ENCODE measurements around the gene CD70.
"Not testable (repeated sequence)": the region's sequence is repeated elsewhere in the genome, so short reads cannot be mapped to it uniquely, and the experiment has no call there.

CD70 gene

GRCh38 chr19:6568816-6569215, 22.1 kb downstream of the CD70 start:
- TF ChIP-seq CTCF (IDR thresholded peaks at IDR 0.05) = no peak
- no peaks in the 10 kb centered on the region for H3K36me3 ChIP-seq

GRCh38 chr19:6568010-6568526, 22.9 kb downstream of the CD70 start:
- intact Hi-C loops (cut with DNase I; ENCODE audit: low total_unique reads) = no loop called here
- Histone ChIP-seq H3K27me3 (peaks cover 0 to 13% of the 10 kb centered on the region in 2 donors), H3K9me3 (peaks cover 0 to 15% (median 0%) of the 10 kb centered on the region in 3 donors), H3K36me3 (no peaks in the 10 kb centered on the region), H3K27ac (no peak overlapping the region), H3K4me3 (no peak overlapping the region), H3K4me1 (no peaks in the 10 kb centered on the region)
- TF ChIP-seq CTCF (IDR thresholded peaks at IDR 0.05) = no peak
- no peak for DNase-seq

More at GRCh38 chr19:6568816-6569215, 22.1 kb downstream of the CD70 start:
- no peak for DNase-seq
- Histone ChIP-seq H3K9me3 (peaks cover 0 to 15% (median 0%) of the 10 kb centered on the region in 3 donors), H3K27ac (no peak overlapping the region), H3K4me1 (no peaks in the 10 kb centered on the region), H3K27me3 (peaks cover 0 to 13% of the 10 kb centered on the region in 2 donors), H3K4me3 (no peak overlapping the region)
- intact Hi-C loops (cut with DNase I; ENCODE audit: low total_unique reads) = no loop called here

GRCh38 chr19:6566727-6567126, 24.2 kb downstream of the CD70 start:
- H3K27me3 ChIP-seq; H3K4me3 ChIP-seq; H3K27ac ChIP-seq; DNase-seq; H3K4me1 ChIP-seq; intact Hi-C loops (cut with DNase I; ENCODE audit: low total_unique reads); H3K36me3 ChIP-seq: not testable (repeated sequence)
- H3K9me3 ChIP-seq = peaks cover 0 to 14% (median 0%) of the 10 kb centered on the region in 3 donors

GRCh38 chr19:6564393-6564792, 26.6 kb downstream of the CD70 start:
- no peak for DNase-seq
- H3K4me1 ChIP-seq = no peaks in the 10 kb centered on the region
- no peaks in the 10 kb centered on the region for H3K27me3 ChIP-seq
- H3K4me3 ChIP-seq = no peak overlapping the region
- no peak overlapping the region for H3K27ac ChIP-seq
- intact Hi-C loops (cut with DNase I; ENCODE audit: low total_unique reads) = no loop called here
- TF ChIP-seq CTCF (IDR thresholded peaks at IDR 0.05) = no peak
- H3K36me3 ChIP-seq = no peaks in the 10 kb centered on the region
- H3K9me3 ChIP-seq = peaks cover 0 to 8% (median 0%) of the 10 kb centered on the region in 3 donors

GRCh38 chr19:6562437-6562836, 28.5 kb downstream of the CD70 start:
- H3K27me3 ChIP-seq; H3K36me3 ChIP-seq; intact Hi-C loops (cut with DNase I; ENCODE audit: low total_unique reads); H3K4me3 ChIP-seq; H3K4me1 ChIP-seq; H3K9me3 ChIP-seq; DNase-seq; H3K27ac ChIP-seq: not testable (repeated sequence)

GRCh38 chr19:6556480-6557195, 34.3 kb downstream of the CD70 start:
- Histone ChIP-seq H3K4me1 (no peaks in the 10 kb centered on the region), H3K36me3 (no peaks in the 10 kb centered on the region), H3K9me3 (no peaks in the 10 kb centered on the region), H3K27ac (no peak overlapping the region), H3K4me3 (no peak overlapping the region), H3K27me3 (peaks cover 0 to 11% of the 10 kb centered on the region in 2 donors)
- intact Hi-C loops (cut with DNase I; ENCODE audit: low total_unique reads) = no loop called here
- no peak for TF ChIP-seq CTCF (IDR thresholded peaks at IDR 0.05)
- DNase-seq = no peak
